HEK293 (cell line): Measurements from ENCODE around the gene C17orf107.
A peak's percentile ranks its signal among the peaks of the same experiment; 100 is the strongest.

ENCODE experiments used
- CTCF ChIP-seq: fragments of 450-650 bp; formaldehyde crosslinking; IDR thresholded peaks from 2 replicates; pipeline ENCODE4 v1.5.1; 2016; ENCODE audit warnings: missing biosample characterization, missing genetic modification characterization
- KLF1 ChIP-seq: fragments of 450-650 bp; formaldehyde crosslinking; IDR thresholded peaks from 2 replicates; pipeline ENCODE4 v1.5.1; 2016; ENCODE audit warnings: missing biosample characterization, missing genetic modification characterization
- ZFHX2 ChIP-seq: fragments of 450-650 bp; formaldehyde crosslinking; conservative IDR thresholded peaks from 2 replicates; pipeline ENCODE4 v1.5.1; 2016; ENCODE audit warnings: missing biosample characterization, missing genetic modification characterization
- ZNF133 ChIP-seq: fragments of 450-650 bp; formaldehyde crosslinking; IDR thresholded peaks from 2 replicates; pipeline ENCODE4 v1.5.1; 2016; ENCODE audit warnings: missing biosample characterization, missing genetic modification characterization
- ZNF157 ChIP-seq: fragments of 450-650 bp; formaldehyde crosslinking; IDR thresholded peaks from 2 replicates; pipeline ENCODE4 v1.5.1; 2016; ENCODE audit warnings: missing biosample characterization, missing genetic modification characterization
- ZNF19 ChIP-seq: fragments of 450-650 bp; formaldehyde crosslinking; IDR thresholded peaks from 2 replicates; pipeline ENCODE4; 2016; ENCODE audit warnings: missing biosample characterization, missing genetic modification characterization, low read depth
- ZNF324 ChIP-seq: fragments of 450-650 bp; formaldehyde crosslinking; IDR thresholded peaks from 2 replicates; pipeline ENCODE4 v1.5.1; 2016; ENCODE audit warnings: missing biosample characterization, missing genetic modification characterization
- TF ChIP-seq, protein P1 (sequence below): sonication (generic); formaldehyde crosslinking; IDR thresholded peaks from 2 replicates; pipeline ENCODE4 v1.8.1; 2022; ENCODE audit warnings: mild to moderate bottlenecking, moderate library complexity, missing genetic modification reagents

DNA sequence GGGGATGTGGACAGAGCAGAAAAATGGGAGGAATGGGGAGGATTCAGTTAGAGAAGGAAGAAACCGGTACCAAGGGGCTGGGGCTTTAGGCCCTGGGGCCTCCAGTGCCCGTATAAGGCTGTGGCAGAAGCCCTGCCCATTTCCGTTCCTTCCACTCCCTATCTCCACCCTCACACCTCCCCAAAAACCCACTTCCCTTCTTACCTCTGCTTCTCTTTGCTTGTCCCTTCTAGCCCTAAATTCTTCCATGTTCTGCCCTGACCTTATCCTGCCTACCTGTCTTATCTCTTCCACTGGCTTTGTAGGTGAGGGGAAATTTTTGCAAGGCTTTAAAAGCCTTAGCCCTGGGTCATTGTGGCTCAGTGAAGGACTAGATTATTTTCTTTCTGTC lies 44.8 kb downstream of the C17orf107 start:
- TF ChIP-seq ZFHX2 = no peak
- no peak for TF ChIP-seq ZNF19
- TF ChIP-seq CTCF (tag by site-specific recombination) = no peak
- TF ChIP-seq ZNF133 = no peak
- TF ChIP-seq, protein P1, sequence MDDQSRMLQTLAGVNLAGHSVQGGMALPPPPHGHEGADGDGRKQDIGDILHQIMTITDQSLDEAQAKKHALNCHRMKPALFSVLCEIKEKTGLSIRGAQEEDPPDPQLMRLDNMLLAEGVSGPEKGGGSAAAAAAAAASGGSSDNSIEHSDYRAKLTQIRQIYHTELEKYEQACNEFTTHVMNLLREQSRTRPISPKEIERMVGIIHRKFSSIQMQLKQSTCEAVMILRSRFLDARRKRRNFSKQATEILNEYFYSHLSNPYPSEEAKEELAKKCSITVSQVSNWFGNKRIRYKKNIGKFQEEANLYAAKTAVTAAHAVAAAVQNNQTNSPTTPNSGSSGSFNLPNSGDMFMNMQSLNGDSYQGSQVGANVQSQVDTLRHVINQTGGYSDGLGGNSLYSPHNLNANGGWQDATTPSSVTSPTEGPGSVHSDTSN (CRISPR knock-in tag) = no peak
- TF ChIP-seq ZNF324 = no peak
- TF ChIP-seq ZNF157 = no peak
- peak; percentile 55 for TF ChIP-seq KLF1 (tag by site-specific recombination)
